Measurements from ENCODE around the gene TIPARP.

DNA sequence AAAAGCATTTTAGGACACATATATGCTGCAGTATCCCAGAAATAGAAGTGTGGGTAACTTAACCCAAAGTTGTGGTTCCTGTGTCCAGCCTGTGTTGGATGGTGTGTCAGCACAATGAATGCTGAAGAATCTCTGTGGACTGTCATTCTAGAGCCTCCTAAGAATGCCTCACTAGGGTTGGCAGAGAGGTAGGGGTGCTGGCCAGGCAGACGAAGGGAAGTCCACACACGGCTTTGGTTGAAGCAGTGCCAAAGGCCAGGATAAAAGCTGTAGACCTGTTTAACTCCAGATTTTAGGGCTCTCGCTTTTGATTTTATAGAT lies 43.7 kb upstream of the TIPARP start:
- TF ChIP-seq TAF1 (IDR thresholded peaks at IDR 0.05; ENCODE audit: borderline replicate concordance, insufficient read depth, low read length), result no peak
- TF ChIP-seq REST (IDR thresholded peaks at IDR 0.05; ENCODE audit: insufficient read depth in 1 of 2, low read depth in 2 of 2, low read length in 2 of 2), result no peak
- no peak for TF ChIP-seq POLR2AphosphoS5 (IDR thresholded peaks at IDR 0.05; ENCODE audit: low read depth, low read length)

Measured in PFSK-1 (cell line).